ENCODE measurements around the gene KIFAP3. TPM values are rescaled to one million over a fixed set of nuclear protein-coding genes. Genes with fewer than 3 reads are reported as not detected.

Gene KIFAP3
- total and polyA plus RNA-seq, 2 donors (not counting 1 experiment from before 2014, with no cell fraction given): 3.7 to 14.9 TPM

GRCh38 chr1:169892927-169893644 lies 181.4 kb downstream of the KIFAP3 start:
- peak overlapping the region; percentile 61 to 97 for H3K27ac ChIP-seq (ENCODE audit: low read length in 2 of 2)
- H3K4me3 ChIP-seq (ENCODE audit: control extremely low read depth in 1 of 5, extremely low read depth in 1 of 5, insufficient read depth in 1 of 5, low read depth in 2 of 5, low read length in 4 of 5): peak overlapping the region; percentile 63 to 89 (median 82)
- H3K4me1 ChIP-seq (ENCODE audit: control insufficient read depth in 2 of 2, insufficient read depth in 2 of 2, low read length in 2 of 2): peaks cover 25 to 32% of the 10 kb centered on the region in 2 donors
- Mint-ChIP-seq H3K4me3 (peak overlapping the region; percentile 98), H3K27ac (peak overlapping the region; percentile 86), H3K9me3 (ENCODE audit: insufficient read depth) (no peaks in the 10 kb centered on the region), H3K27me3 (peaks cover 13% of the 10 kb centered on the region), H3K4me1 (peaks cover 47% of the 10 kb centered on the region)
- peak overlapping the region; percentile 88 for H3K9ac ChIP-seq (ENCODE audit: low read length)
- peaks cover 0 to 1% of the 10 kb centered on the region in 2 experiments for H3K36me3 ChIP-seq (replicated peaks in 1 of 2; ENCODE audit: control extremely low read depth in 1 of 2, control insufficient read depth in 1 of 2, extremely low read depth in 1 of 2, insufficient read depth in 2 of 2, low read length in 1 of 2)
- TF ChIP-seq CTCF (IDR thresholded peaks at IDR 0.05) (no peak), EZH2 (IDR thresholded peaks at IDR 0.05; ENCODE audit: borderline replicate concordance, insufficient read depth, low read depth, low read length, poor library complexity, severe bottlenecking) (no peak)
- no peaks in the 10 kb centered on the region for H4K20me1 ChIP-seq (ENCODE audit: control insufficient read depth, insufficient read depth, low read length, poor library complexity, severe bottlenecking)
- under 1% methylated on average over 51 of the region's 51 CpGs for WGBS (ENCODE audit: insufficient coverage)
- H3K4me2 ChIP-seq (replicated peaks; ENCODE audit: low read depth, low read length, poor library complexity, severe bottlenecking): peak overlapping the region; percentile 83
- no peaks in the 10 kb centered on the region for H3K9me3 ChIP-seq (ENCODE audit: control extremely low read depth in 1 of 3, control insufficient read depth in 2 of 3, insufficient read depth in 1 of 3, low read length in 2 of 3)
- H2AFZ ChIP-seq (ENCODE audit: insufficient read depth, low read depth, low read length, poor library complexity, severe bottlenecking): peak overlapping the region; percentile 91
- intact Hi-C loops (cut with micrococcal nuclease): loop anchor here (1.0 to 5.0 kb wide), 4 partner anchors 181 to 1850 kb away; partner anchors contain the start of genes KIFAP3, PRRC2C, SELL and VAMP4
- peaks cover 53% of the 10 kb centered on the region for H3K79me2 ChIP-seq (ENCODE audit: control insufficient read depth, insufficient read depth, low read length)
- ChIA-PET POLR2A (interaction anchor here (0.6 to 2.5 kb wide), 4 partner anchors 99 to 639 kb away, joined by 3 to 15 read pairs (median 5); partner anchors contain the start of genes BLZF1, KIFAP3, METTL18 and NME7), CTCF (interaction anchor here (0.7 to 1.7 kb wide), 4 partner anchors 100 to 525 kb away, joined by 3 to 5 read pairs (median 4); partner anchors contain the start of genes BLZF1 and NME7)
- no peak for DNase-seq
- H3K27me3 ChIP-seq (replicated peaks in 1 of 4; ENCODE audit: control extremely low read depth in 1 of 4, control insufficient read depth in 3 of 4, insufficient read depth in 4 of 4, low read length in 3 of 4): peaks cover 0 to 3% (median 0%) of the 10 kb centered on the region in 4 experiments
- no peak for ATAC-seq (ENCODE audit: low read depth)
